Measurements from ENCODE around the gene CPT2. TPM values are rescaled to one million over a fixed set of nuclear protein-coding genes. Genes with fewer than 3 reads are reported as not detected.

CPT2 gene
- polyA plus RNA-seq, 1 of the 3 experiments (the other 2 are of a cell fraction), result 18.6 TPM

- Histone ChIP-seq H3K79me2 (ENCODE audit: insufficient read depth) (no peaks in the 10 kb centered on the region), H2AFZ (ENCODE audit: low read depth) (no peak overlapping the region), H3K4me1 (ENCODE audit: control insufficient read depth in 1 of 2, insufficient read depth in 2 of 2, low read depth in 1 of 2, low read length in 1 of 2) (no peaks in the 10 kb centered on the region; a peak in 1 of 4 replicates), H3K9ac (no peak overlapping the region), H3F3A (replicated peaks; ENCODE audit: insufficient read depth) (no peaks in the 10 kb centered on the region), H3K9me3 (no peaks in the 10 kb centered on the region), H3K9me2 (no peaks in the 10 kb centered on the region; the same call in 1 of the 2 replicates), H3K4me2 (no peak overlapping the region), H4K20me1 (ENCODE audit: insufficient read depth) (no peaks in the 10 kb centered on the region), H3K36me3 (replicated peaks in 1 of 2; ENCODE audit: control insufficient read depth in 1 of 2, insufficient read depth in 2 of 2, low read length in 1 of 2) (no peaks in the 10 kb centered on the region), H3K27me3 (ENCODE audit: insufficient read depth) (no peaks in the 10 kb centered on the region), H3K27ac (ENCODE audit: low read depth in 2 of 2, low read length in 1 of 2) (no peak overlapping the region), H3K4me3 (ENCODE audit: low read depth in 2 of 2, low read length in 1 of 2) (no peak overlapping the region)
- ChIA-PET CTCF (interaction anchor here (0.9 kb wide), 1 partner anchor 8 kb away, joined by 3 read pairs; no protein-coding TSS in a partner anchor), POLR2A (no interaction called here)
- TF ChIP-seq REST (IDR thresholded peaks at IDR 0.05; ENCODE audit: low read depth, low read length) (no peak), NFIC (IDR thresholded peaks at IDR 0.05; ENCODE audit: borderline replicate concordance) (no peak), ELF1 (IDR thresholded peaks at IDR 0.05) (no peak), POLR2AphosphoS5 (IDR thresholded peaks at IDR 0.05; ENCODE audit: low read depth, low read length) (no peak)
- no peak for DNase-seq
- WGBS (ENCODE audit: low lambda C conversion rate), result 60% methylated on average over 1 of the region's 1 CpG
Measured at GRCh38 chr1:53155534-53155933, 41.1 kb upstream of the CPT2 start.

GRCh38 chr1:53155945-53156344 lies 40.7 kb upstream of the CPT2 start:
- POLR2A ChIA-PET, result no interaction called here
- Histone ChIP-seq H3K9me3 (no peaks in the 10 kb centered on the region), H3K27ac (ENCODE audit: low read depth in 2 of 2, low read length in 1 of 2) (no peak overlapping the region), H3K4me2 (no peak overlapping the region), H4K20me1 (ENCODE audit: insufficient read depth) (no peaks in the 10 kb centered on the region), H3K4me1 (ENCODE audit: control insufficient read depth in 1 of 2, insufficient read depth in 2 of 2, low read depth in 1 of 2, low read length in 1 of 2) (no peaks in the 10 kb centered on the region; a peak in 1 of 4 replicates), H2AFZ (ENCODE audit: low read depth) (no peak overlapping the region), H3K79me2 (ENCODE audit: insufficient read depth) (no peaks in the 10 kb centered on the region), H3K27me3 (ENCODE audit: insufficient read depth) (no peaks in the 10 kb centered on the region), H3K4me3 (ENCODE audit: low read depth in 2 of 2, low read length in 1 of 2) (no peak overlapping the region), H3K9me2 (no peaks in the 10 kb centered on the region; the same call in 1 of the 2 replicates), H3K9ac (no peak overlapping the region), H3K36me3 (replicated peaks in 1 of 2; ENCODE audit: control insufficient read depth in 1 of 2, insufficient read depth in 2 of 2, low read length in 1 of 2) (no peaks in the 10 kb centered on the region), H3F3A (replicated peaks; ENCODE audit: insufficient read depth) (no peaks in the 10 kb centered on the region)
- DNase-seq, result no peak
- CTCF ChIA-PET, result no interaction called here
- 78% methylated on average over 7 of the region's 7 CpGs for WGBS (ENCODE audit: low lambda C conversion rate)
- TF ChIP-seq FOXM1 (IDR thresholded peaks at IDR 0.05; ENCODE audit: low read depth), result no peak
- no peak for TF ChIP-seq GATA2 (CRISPR knock-in tag; IDR thresholded peaks at IDR 0.05)
- no peak for TF ChIP-seq TAF1 (IDR thresholded peaks at IDR 0.05; ENCODE audit: borderline replicate concordance, low read depth, low read length)
- no peak for TF ChIP-seq USF2 (IDR thresholded peaks at IDR 0.05; ENCODE audit: borderline replicate concordance, low read depth, low read length)
- no peak for TF ChIP-seq MAX (IDR thresholded peaks at IDR 0.05; ENCODE audit: low read depth)
- TF ChIP-seq REST (IDR thresholded peaks at IDR 0.05; ENCODE audit: low read depth, low read length), result no peak
- TF ChIP-seq IRF3 (IDR thresholded peaks at IDR 0.05; ENCODE audit: low read depth, low read length), result no peak
- TF ChIP-seq TCF12 (IDR thresholded peaks at IDR 0.05), result no peak
- TF ChIP-seq RFX5 (IDR thresholded peaks at IDR 0.05; ENCODE audit: low read length), result no peak
- no peak for TF ChIP-seq TEAD4 (IDR thresholded peaks at IDR 0.05; ENCODE audit: borderline replicate concordance, insufficient read depth)
- no peak for TF ChIP-seq FOSL2 (IDR thresholded peaks at IDR 0.05; ENCODE audit: borderline replicate concordance, low read depth)
- TF ChIP-seq ZBTB33 (IDR thresholded peaks at IDR 0.05; ENCODE audit: borderline replicate concordance, low read depth), result no peak
- no peak for TF ChIP-seq FOXJ3 (CRISPR knock-in tag; IDR thresholded peaks at IDR 0.05)

Measured in SK-N-SH (cell line).